Sigmoid colon (tissue), 4 donors: ENCODE results near the gene UQCRFS1.

ENCODE experiments used
- EP300 ChIP-seq, 4 donors: sonication (generic); formaldehyde crosslinking; IDR thresholded peaks; one replicate each; pipeline ENCODE4 v1.6.1; 2017; ENCODE audit warnings: antibody characterized with exemption in 4 of 4
- POLR2A ChIP-seq, 2 donors: fragments of 450-650 bp; IDR thresholded peaks; one replicate each; pipeline ENCODE4 v1.6.1; 2016; ENCODE audit warnings: antibody characterized with exemption in 2 of 2, mild to moderate bottlenecking in 2 of 2, moderate library complexity in 2 of 2
- POLR2AphosphoS5 ChIP-seq, 4 donors: sonication (generic); formaldehyde crosslinking; IDR thresholded peaks; one replicate each; pipeline ENCODE4 v1.6.1; 2017; ENCODE audit warnings: antibody characterized with exemption in 4 of 4
- TF ChIP-seq, protein P1 (sequence below), 4 experiments: fragments of 450-650 bp in 3 of 4; fragments of 200-600 bp in 1 of 4; IDR thresholded peaks; one replicate each; pipeline ENCODE4 v1.5.1; 2016 to 2019; ENCODE audit warnings: antibody characterized with exemption in 4 of 4, mild to moderate bottlenecking in 3 of 4, moderate library complexity in 2 of 4

DNA sequence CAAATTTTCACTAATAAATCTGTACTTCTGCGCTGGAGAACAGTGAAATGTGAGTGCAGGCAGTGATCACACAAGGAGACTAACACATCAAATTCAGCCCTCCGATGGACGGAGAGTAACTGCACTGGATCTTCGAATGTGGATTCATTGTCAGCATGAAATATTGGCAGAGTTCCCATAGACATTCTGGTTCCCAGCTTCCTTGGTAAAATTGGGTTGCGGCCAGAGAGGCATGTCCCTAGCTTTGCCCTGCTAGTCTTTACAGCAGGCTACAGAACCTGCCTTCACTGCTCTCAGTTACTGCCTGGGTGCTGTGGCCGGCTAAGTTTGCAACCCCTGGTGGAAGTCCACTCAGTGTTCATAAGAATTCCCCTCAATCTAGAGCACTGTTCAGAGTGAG is 32.3 kb upstream of the UQCRFS1 start:
- TF ChIP-seq, protein P1, sequence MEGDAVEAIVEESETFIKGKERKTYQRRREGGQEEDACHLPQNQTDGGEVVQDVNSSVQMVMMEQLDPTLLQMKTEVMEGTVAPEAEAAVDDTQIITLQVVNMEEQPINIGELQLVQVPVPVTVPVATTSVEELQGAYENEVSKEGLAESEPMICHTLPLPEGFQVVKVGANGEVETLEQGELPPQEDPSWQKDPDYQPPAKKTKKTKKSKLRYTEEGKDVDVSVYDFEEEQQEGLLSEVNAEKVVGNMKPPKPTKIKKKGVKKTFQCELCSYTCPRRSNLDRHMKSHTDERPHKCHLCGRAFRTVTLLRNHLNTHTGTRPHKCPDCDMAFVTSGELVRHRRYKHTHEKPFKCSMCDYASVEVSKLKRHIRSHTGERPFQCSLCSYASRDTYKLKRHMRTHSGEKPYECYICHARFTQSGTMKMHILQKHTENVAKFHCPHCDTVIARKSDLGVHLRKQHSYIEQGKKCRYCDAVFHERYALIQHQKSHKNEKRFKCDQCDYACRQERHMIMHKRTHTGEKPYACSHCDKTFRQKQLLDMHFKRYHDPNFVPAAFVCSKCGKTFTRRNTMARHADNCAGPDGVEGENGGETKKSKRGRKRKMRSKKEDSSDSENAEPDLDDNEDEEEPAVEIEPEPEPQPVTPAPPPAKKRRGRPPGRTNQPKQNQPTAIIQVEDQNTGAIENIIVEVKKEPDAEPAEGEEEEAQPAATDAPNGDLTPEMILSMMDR (IDR thresholded peaks at IDR 0.05) = no peak
- no peak for TF ChIP-seq POLR2AphosphoS5 (IDR thresholded peaks at IDR 0.05)
- TF ChIP-seq POLR2A (IDR thresholded peaks at IDR 0.05) = no peak
- TF ChIP-seq EP300 (IDR thresholded peaks at IDR 0.05) = no peak
